Measurements from ENCODE around the gene FGD6.

- TF ChIP-seq POLR2A (IDR thresholded peaks at IDR 0.05; ENCODE audit: low read depth, low read length) (no peak), POLR2AphosphoS5 (IDR thresholded peaks at IDR 0.05; ENCODE audit: low read depth, low read length) (no peak), PAX5 (IDR thresholded peaks at IDR 0.05; ENCODE audit: insufficient read depth, low read length, severe bottlenecking) (no peak)
Observed at GRCh38 chr12:95100264-95101190, 116.7 kb downstream of the FGD6 start.

All from GM12891 (cell line).